H1 (cell line): ENCODE data around the gene CHD1L. TPM values are rescaled to one million over a fixed set of nuclear protein-coding genes. Genes with fewer than 3 reads are reported as not detected.
A peak's percentile ranks its signal among the peaks of the same experiment; 100 is the strongest.

ENCODE experiments used
- CTCF ChIA-PET: fragments of 300-600 bp; sonication (Branson Sonifier 250); formaldehyde crosslinking; loops from one replicate; lab custom pipeline; 2021; ENCODE audit not compliant: partially characterized antibody; lab: Charles Lee
- POLR2A ChIA-PET: fragments of 300-600 bp; sonication (Branson Sonifier 250); formaldehyde crosslinking; loops from one replicate; lab custom pipeline; 2021; ENCODE audit warnings: inconsistent platforms; ENCODE audit not compliant: partially characterized antibody; lab: Charles Lee
- DNase-seq, 2 experiments: peaks; one replicate each; pipeline versions ENCODE4 v3.0.0 to v3.0.0-alpha.2; 2010 to 2022; ENCODE audit warnings: low spot score in 2 of 2, low read depth in 1 of 2, mixed read lengths in 1 of 2
- FAIRE-seq: peaks from 2 replicates; lab custom pipeline; 2011; peaks lifted over from hg19 to GRCh38; lab: Jason Lieb, UNC
- H2AFZ ChIP-seq: 2 replicates; pipeline ENCODE4 v1.8.1; 2012; ENCODE audit warnings: low read length, inconsistent platforms
- H2AK5ac ChIP-seq: 2 replicates; pipeline ENCODE4 v1.6.1; 2013; ENCODE audit warnings: low read depth, low read length
- H2BK120ac ChIP-seq: replicated peaks from 2 replicates; pipeline ENCODE3; 2013; ENCODE audit warnings: low read depth, low read length, inconsistent platforms
- H2BK12ac ChIP-seq: 2 replicates; pipeline ENCODE4 v1.6.1; 2013; ENCODE audit warnings: low read depth, low read length
- H2BK15ac ChIP-seq: 2 replicates; pipeline ENCODE4 v1.6.1; 2013; ENCODE audit warnings: low read length
- H2BK20ac ChIP-seq: 2 replicates; pipeline ENCODE4 v1.6.1; 2013; ENCODE audit warnings: low read length
- H2BK5ac ChIP-seq: 2 replicates; pipeline ENCODE4 v1.6.1; 2013; ENCODE audit warnings: low read depth, low read length
- H3K14ac ChIP-seq: 2 replicates; pipeline ENCODE4 v1.6.1; 2013; ENCODE audit warnings: inconsistent platforms; ENCODE audit not compliant: insufficient read length
- H3K18ac ChIP-seq: 2 replicates; pipeline ENCODE4 v1.6.1; 2013; ENCODE audit warnings: low read length; ENCODE audit errors: extremely low read depth
- H3K23ac ChIP-seq: 2 replicates; pipeline ENCODE4 v1.6.1; 2013; ENCODE audit warnings: inconsistent platforms; ENCODE audit not compliant: insufficient read length
- H3K23me2 ChIP-seq: 2 replicates; pipeline ENCODE4 v1.6.1; 2013; ENCODE audit warnings: low read depth, low read length
- H3K27ac ChIP-seq: 2 replicates; pipeline ENCODE4 v1.6.1; 2011; ENCODE audit warnings: low read depth, low read length, inconsistent platforms
- H3K27me3 ChIP-seq, 4 experiments: replicated peaks in 1 of 4; 1 replicate in 1 of 4; 2 replicates in 3 of 4; pipeline versions ENCODE4 v1.6.1 to v1.8.1; 2011 to 2013; ENCODE audit warnings: low read length in 3 of 4, mild to moderate bottlenecking in 3 of 4, inconsistent platforms in 2 of 4, mixed read lengths in 2 of 4, moderate library complexity in 1 of 4; ENCODE audit not compliant: control insufficient read depth in 3 of 4, insufficient read depth in 3 of 4; ENCODE audit errors: extremely low read depth in 1 of 4
- H3K36me3 ChIP-seq, 4 experiments: 2 replicates each; pipeline versions ENCODE4 v1.6.1 to v1.8.1; 2011 to 2013; ENCODE audit warnings: mild to moderate bottlenecking in 4 of 4, low read length in 3 of 4, moderate library complexity in 2 of 4, control low read depth in 1 of 4, inconsistent platforms in 1 of 4; ENCODE audit not compliant: insufficient read depth in 4 of 4, control insufficient read depth in 2 of 4
- H3K4ac ChIP-seq: replicated peaks from 2 replicates; pipeline ENCODE3; 2013; ENCODE audit warnings: low read length, low read depth, mixed read lengths, inconsistent platforms; ENCODE audit not compliant: insufficient read length
- H3K4me1 ChIP-seq, 4 experiments: replicated peaks in 1 of 4; 1 replicate in 1 of 4; 2 replicates in 3 of 4; pipeline versions ENCODE4 v1.6.1 to v1.8.1; 2011 to 2013; ENCODE audit warnings: low read length in 3 of 4, inconsistent platforms in 2 of 4, mixed read lengths in 1 of 4; ENCODE audit not compliant: insufficient read depth in 4 of 4, control insufficient read depth in 3 of 4
- H3K4me2 ChIP-seq, 2 experiments: 2 replicates each; pipeline versions ENCODE4 v1.6.1 to v1.8.1; 2011 to 2013; ENCODE audit warnings: low read depth in 2 of 2, low read length in 2 of 2, control low read depth in 1 of 2, inconsistent platforms in 1 of 2, mild to moderate bottlenecking in 1 of 2; ENCODE audit not compliant: insufficient read depth in 1 of 2
- H3K4me3 ChIP-seq, 4 experiments: fragments of 200-600, 300-600 bp in 1 of 4; sonication (generic), shearing (Covaris generic), sonication (Bioruptor Twin) in 1 of 4; 2 replicates each; pipeline versions ENCODE4 v1.5.1 to v1.8.1; 2011 to 2016; ENCODE audit warnings: low read length in 4 of 4, low read depth in 3 of 4, control low read depth in 2 of 4, inconsistent platforms in 2 of 4, mild to moderate bottlenecking in 2 of 4, mixed read lengths in 1 of 4, moderate library complexity in 1 of 4; ENCODE audit not compliant: insufficient read depth in 2 of 4; ENCODE audit errors: extremely low read depth in 1 of 4
- H3K56ac ChIP-seq: replicated peaks from 2 replicates; pipeline ENCODE3; 2013; ENCODE audit warnings: low read depth, mild to moderate bottlenecking, mixed read lengths, low read length, inconsistent platforms; ENCODE audit not compliant: insufficient read length
- H3K79me1 ChIP-seq: 2 replicates; pipeline ENCODE4 v1.6.1; 2013; ENCODE audit warnings: low read depth, low read length, control low read depth
- H3K79me2 ChIP-seq, 2 experiments: 2 replicates each; pipeline versions ENCODE4 v1.6.1 to v1.8.1; 2012 to 2013; ENCODE audit warnings: low read length in 2 of 2, mild to moderate bottlenecking in 2 of 2, inconsistent platforms in 1 of 2; ENCODE audit not compliant: insufficient read depth in 2 of 2, control insufficient read depth in 1 of 2
- H3K9ac ChIP-seq, 4 experiments: replicated peaks in 1 of 4; 1 replicate in 1 of 4; 2 replicates in 3 of 4; pipeline versions ENCODE4 v1.6.1 to v1.8.1; 2011 to 2013; ENCODE audit warnings: low read depth in 3 of 4, low read length in 3 of 4, control low read depth in 2 of 4, mild to moderate bottlenecking in 2 of 4, moderate library complexity in 2 of 4, inconsistent platforms in 1 of 4; ENCODE audit errors: extremely low read depth in 1 of 4
- H3K9me3 ChIP-seq, 2 experiments: 2 replicates each; pipeline versions ENCODE4 v1.6.1 to v1.8.1; 2012 to 2013; ENCODE audit warnings: mild to moderate bottlenecking in 2 of 2, moderate library complexity in 2 of 2, control low read depth in 1 of 2, inconsistent platforms in 1 of 2, low read depth in 1 of 2, low read length in 1 of 2, mixed read lengths in 1 of 2; ENCODE audit not compliant: insufficient read depth in 2 of 2
- H4K20me1 ChIP-seq, 2 experiments: replicated peaks in 1 of 2; 2 replicates each; pipeline versions ENCODE3 to v1.8.1; 2011 to 2013; ENCODE audit warnings: inconsistent platforms in 2 of 2, low read length in 2 of 2, mild to moderate bottlenecking in 1 of 2; ENCODE audit not compliant: insufficient read depth in 2 of 2, control insufficient read depth in 1 of 2
- H4K5ac ChIP-seq: 2 replicates; pipeline ENCODE4 v1.6.1; 2013; ENCODE audit warnings: low read length, low read depth, mixed read lengths, inconsistent platforms; ENCODE audit not compliant: insufficient read length
- H4K8ac ChIP-seq: 2 replicates; pipeline ENCODE4 v1.8.0; 2013; ENCODE audit warnings: mild to moderate bottlenecking, moderate library complexity, low read length, inconsistent platforms; ENCODE audit not compliant: insufficient read depth; ENCODE audit errors: extremely low read depth
- H4K91ac ChIP-seq: replicated peaks from 2 replicates; pipeline ENCODE3; 2013; ENCODE audit warnings: low read length, mixed read lengths, inconsistent platforms; ENCODE audit not compliant: insufficient read length
- KDM1A ChIP-seq: fragments of 200-600, 300-600 bp; sonication (generic); IDR thresholded peaks from 2 replicates; pipeline ENCODE4 v1.7.1; 2016; ENCODE audit warnings: mild to moderate bottlenecking, low read length, borderline replicate concordance
- NANOG ChIP-seq: IDR thresholded peaks from 2 replicates; pipeline ENCODE4 v1.6.1; 2011; ENCODE audit warnings: low read length, low read depth, mild to moderate bottlenecking, inconsistent platforms; ENCODE audit not compliant: insufficient read depth, poor library complexity, severe bottlenecking
- RXRA ChIP-seq: IDR thresholded peaks from 2 replicates; pipeline ENCODE4 v1.6.1; 2011; ENCODE audit warnings: low read depth, mild to moderate bottlenecking, low read length, moderate library complexity; ENCODE audit not compliant: insufficient read depth
- SP1 ChIP-seq: IDR thresholded peaks from 2 replicates; pipeline ENCODE4 v1.6.1; 2011; ENCODE audit warnings: low read depth, low read length
- TAF1 ChIP-seq: IDR thresholded peaks from 2 replicates; pipeline ENCODE4 v1.6.1; 2011; ENCODE audit warnings: mild to moderate bottlenecking, low read depth, low read length
- WGBS, 2 experiments: shearing (Covaris generic) in 1 of 2; methylation state at CpG; one replicate each; pipeline versions ENCODE4 v1.1.6 to v1.1.7; 2013 to 2015; ENCODE audit warnings: low lambda C conversion rate in 2 of 2, mixed read lengths in 2 of 2, inconsistent platforms in 1 of 2, low coverage in 1 of 2, missing lambda C conversion rate in 1 of 2; ENCODE audit not compliant: insufficient replicate concordance in 2 of 2, insufficient coverage in 1 of 2, insufficient read length in 1 of 2; ENCODE audit errors: extremely low coverage in 1 of 2, missing lambda C conversion rate in 1 of 2; 5-methylcytosine and 5-hydroxymethylcytosine counted together
- polyA plus RNA-seq, 7 experiments: library from polyadenylated mRNA; depleted of rRNA in 3 of 7; stranded (reverse) in 5 of 7; unstranded in 2 of 7; fragments of >200 nt in 5 of 7; fragments of 200-250 nt in 2 of 7; gene quantifications; 1 replicate in 5 of 7; 2 replicates in 1 of 7; 4 replicates in 1 of 7; pipeline versions ENCODE4 v1.2.1 to v1.2.3, GENCODE V29; 2011 to 2013; ENCODE audit warnings: missing spikeins in 2 of 7, mixed read lengths in 2 of 7
- total RNA-seq: library from RNA; stranded (reverse); fragmentation: NEBNext Ultra II Directional; extraction: Animal tissue kit (Norgen Biotek cat#: 25700); gene quantifications from 2 replicates; pipeline ENCODE4 v1.2.1, GENCODE V29; 2021
- TF ChIP-seq, protein P1 (sequence below): IDR thresholded peaks from 2 replicates; pipeline ENCODE4 v1.6.1; 2011; ENCODE audit warnings: low read length, improper control_type of control experiment

CHD1L gene
- total and polyA plus RNA-seq, 2 of the 8 experiments (the other 6 are each of a cell fraction or from before 2014, with no cell fraction given), result 20.2 to 51.2 TPM

DNA sequence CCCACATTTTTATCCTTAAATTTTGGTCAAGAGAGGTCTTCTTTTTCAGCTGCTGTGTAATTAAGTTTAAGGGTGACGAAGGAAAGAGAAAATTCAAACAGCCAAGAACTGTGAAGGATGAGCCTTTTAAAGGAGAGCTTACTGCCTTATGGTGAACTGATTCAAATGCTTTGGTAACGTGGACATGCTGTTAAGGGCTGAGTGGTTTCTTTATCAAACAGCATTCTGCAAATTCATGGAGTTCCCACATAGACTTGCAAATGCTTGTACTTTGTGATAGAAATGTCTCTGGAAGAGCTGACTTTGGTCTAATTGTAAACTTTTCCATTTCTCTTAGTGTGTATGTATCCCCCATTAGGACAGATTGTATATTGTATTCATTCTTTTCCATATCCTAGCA is 93.8 kb downstream of the CHD1L start:
- ChIA-PET CTCF (interaction anchor here (0.8 to 1.3 kb wide), 2 partner anchors 45 to 305 kb away, joined by 3 to 4 read pairs; no protein-coding TSS in a partner anchor), POLR2A (interaction anchor here (0.9 to 1.2 kb wide), 4 partner anchors 8 to 262 kb away, joined by 3 to 8 read pairs (median 4); no protein-coding TSS in a partner anchor)
- no peak overlapping the region for H3K18ac ChIP-seq
- no peak overlapping the region for H4K8ac ChIP-seq
- DNase-seq, result no peak
- 29% methylated on average over 2 of the region's 2 CpGs; no CpG with 5 or more reads in 1 of the 2 experiments for WGBS, 2 experiments
- no peak overlapping the region for H3K56ac ChIP-seq
- peak overlapping the region; percentile 49 to 50 for H3K4me2 ChIP-seq
- no peaks in the 10 kb centered on the region for H3K79me2 ChIP-seq
- peaks cover 0 to 4% (median 2%) of the 10 kb centered on the region in 4 experiments; a peak in 3 of 7 replicates for H3K4me1 ChIP-seq
- no peak overlapping the region for H2BK120ac ChIP-seq
- no peaks in the 10 kb centered on the region for H3K23me2 ChIP-seq
- H3K9ac ChIP-seq, result no peak overlapping the region
- no peak overlapping the region for H2BK12ac ChIP-seq
- H3K23ac ChIP-seq, result no peak overlapping the region
- peak overlapping the region; percentile 6; the same call in 1 of the 2 replicates for H2AFZ ChIP-seq
- H3K36me3 ChIP-seq, result no peaks in the 10 kb centered on the region
- no peaks in the 10 kb centered on the region for H3K27me3 ChIP-seq
- H4K91ac ChIP-seq, result no peak overlapping the region
- no peak overlapping the region for H3K4ac ChIP-seq
- H4K20me1 ChIP-seq, result no peaks in the 10 kb centered on the region
- TF ChIP-seq RXRA (no peak), KDM1A (no peak), SP1 (0 out of 2 replicates have a peak, but pooled peaks have one; percentile 25), TAF1 (no peak), NANOG (peak; percentile 25)
- TF ChIP-seq, protein P1, sequence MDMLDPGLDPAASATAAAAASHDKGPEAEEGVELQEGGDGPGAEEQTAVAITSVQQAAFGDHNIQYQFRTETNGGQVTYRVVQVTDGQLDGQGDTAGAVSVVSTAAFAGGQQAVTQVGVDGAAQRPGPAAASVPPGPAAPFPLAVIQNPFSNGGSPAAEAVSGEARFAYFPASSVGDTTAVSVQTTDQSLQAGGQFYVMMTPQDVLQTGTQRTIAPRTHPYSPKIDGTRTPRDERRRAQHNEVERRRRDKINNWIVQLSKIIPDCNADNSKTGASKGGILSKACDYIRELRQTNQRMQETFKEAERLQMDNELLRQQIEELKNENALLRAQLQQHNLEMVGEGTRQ, result no peak
- no peak overlapping the region for H2AK5ac ChIP-seq
- H2BK5ac ChIP-seq, result no peak overlapping the region
- no peak overlapping the region for H3K14ac ChIP-seq
- peak overlapping the region; percentile 2; the same call in 1 of the 2 replicates for H3K27ac ChIP-seq
- FAIRE-seq, result peak; percentile 88
- peak overlapping the region in 1 of 4 experiments; percentile 31; a peak in 2 of 8 replicates for H3K4me3 ChIP-seq
- H3K9me3 ChIP-seq, result no peaks in the 10 kb centered on the region
- no peak overlapping the region for H2BK20ac ChIP-seq
- no peaks in the 10 kb centered on the region for H3K79me1 ChIP-seq
- H2BK15ac ChIP-seq, result no peak overlapping the region
- no peak overlapping the region for H4K5ac ChIP-seq
